Measurements from ENCODE around the gene ADPRS. TPM values are rescaled to one million over a fixed set of nuclear protein-coding genes. Genes with fewer than 3 reads are reported as not detected.

The ADPRS gene
- total and polyA plus RNA-seq, 4 donors: 20.3 to 46.1 (median 42.1) TPM

DNA sequence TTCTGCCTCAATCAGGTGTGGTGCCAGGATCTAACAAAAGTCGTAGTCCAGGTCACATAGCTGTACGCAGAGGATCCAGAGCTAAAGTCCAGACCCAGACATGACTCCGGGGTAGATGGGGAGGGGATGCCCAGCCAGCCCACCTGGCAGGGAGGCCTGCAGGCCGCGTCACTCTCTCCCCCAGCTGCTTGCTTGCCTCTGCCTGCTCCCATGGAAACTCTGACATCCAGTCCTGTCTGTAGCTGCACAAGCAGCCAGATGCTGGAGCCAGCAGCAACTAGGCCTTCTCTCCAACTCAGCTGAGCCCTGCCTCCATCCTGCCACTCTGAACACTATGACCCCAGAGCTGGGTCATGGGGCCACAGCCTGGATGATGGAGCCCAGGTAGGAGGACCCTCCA, 28.2 kb downstream of the ADPRS start:
- DNase-seq (ENCODE audit: low read depth in 4 of 6, low spot score in 6 of 6): peak in 1 of 6 donors; percentile 54
- no peaks in the 10 kb centered on the region for H3K9me3 ChIP-seq (ENCODE audit: control insufficient read depth, insufficient read depth, low read length)
- H3K4me3 ChIP-seq (ENCODE audit: low read depth, low read length): no peak overlapping the region
- H3K4me1 ChIP-seq (ENCODE audit: control insufficient read depth, insufficient read depth, low read length): peaks cover 45% of the 10 kb centered on the region
- WGBS (ENCODE audit: insufficient coverage): 53% methylated on average over 5 of the region's 5 CpGs
- H3K36me3 ChIP-seq (ENCODE audit: control insufficient read depth, insufficient read depth, low read length): peaks cover 3% of the 10 kb centered on the region
- H3K27me3 ChIP-seq (ENCODE audit: control insufficient read depth, insufficient read depth, low read length): no peaks in the 10 kb centered on the region
- H3K27ac ChIP-seq (ENCODE audit: low read depth, low read length): peak overlapping the region; percentile 21

DNA sequence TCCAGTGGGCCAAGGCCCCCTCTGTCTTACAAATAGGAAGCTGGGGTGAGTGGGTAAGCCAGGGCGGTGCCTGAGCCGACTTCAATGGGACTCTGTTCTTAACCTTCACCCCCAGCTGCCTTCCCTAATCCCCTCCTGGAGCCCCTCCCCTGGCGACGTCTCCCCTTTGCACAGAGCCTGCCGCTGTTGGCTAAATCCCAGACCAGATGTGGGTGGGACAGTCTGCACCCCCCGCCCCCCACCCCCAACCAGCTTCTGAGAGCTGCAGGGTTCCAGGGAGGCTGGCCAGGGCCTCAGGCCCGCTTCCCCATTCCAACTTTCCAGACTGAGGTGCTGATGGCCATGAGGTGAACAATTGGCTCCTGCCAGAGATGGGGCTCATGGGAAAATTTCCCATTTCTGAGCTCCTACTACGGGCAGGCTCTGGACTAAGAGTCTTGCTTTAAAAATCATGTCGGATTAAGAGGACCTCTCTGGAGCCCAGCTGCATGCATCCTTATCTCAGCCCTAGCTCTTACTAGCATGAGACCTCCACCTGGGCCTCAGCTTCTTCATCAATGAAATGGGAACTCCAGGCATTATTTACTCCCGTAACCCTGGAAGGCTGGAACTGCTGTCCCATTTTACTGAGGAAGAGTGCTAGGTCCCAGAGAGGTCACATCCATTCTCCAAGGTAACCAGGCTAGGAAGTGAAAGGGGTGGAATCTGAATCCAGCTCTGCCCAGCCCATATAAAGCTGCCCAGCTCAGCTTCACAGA, 29.9 kb downstream of the ADPRS start:
- no peak overlapping the region for H3K27ac ChIP-seq (ENCODE audit: low read depth, low read length)

DNA sequence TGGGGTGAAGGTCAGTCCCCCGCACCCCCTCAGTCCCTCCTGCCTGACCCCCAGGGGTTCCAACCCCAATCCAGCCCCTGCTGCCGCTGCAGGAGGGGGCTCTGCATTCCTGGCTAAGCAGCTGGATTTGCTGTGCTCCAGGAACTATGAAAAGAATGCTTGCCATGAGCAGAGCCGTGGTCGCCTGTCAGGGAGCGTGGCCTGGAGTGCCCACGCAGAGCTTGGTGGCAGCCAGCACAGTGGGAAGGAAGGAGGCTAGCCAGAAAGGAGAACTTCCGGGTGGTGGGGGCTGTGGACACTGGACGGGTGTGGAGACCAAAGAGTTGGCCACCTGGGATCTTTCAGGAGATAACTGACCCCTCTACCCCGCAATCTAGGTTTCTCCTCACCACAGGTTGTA, 30.8 kb downstream of the ADPRS start:
- H3K27me3 ChIP-seq (ENCODE audit: control insufficient read depth, insufficient read depth, low read length): peaks cover 14% of the 10 kb centered on the region
- peaks cover 52% of the 10 kb centered on the region for H3K4me1 ChIP-seq (ENCODE audit: control insufficient read depth, insufficient read depth, low read length)
- no peak overlapping the region for H3K27ac ChIP-seq (ENCODE audit: low read depth, low read length)
- 67% methylated on average over 7 of the region's 9 CpGs for WGBS (ENCODE audit: insufficient coverage)
- no peaks in the 10 kb centered on the region for H3K9me3 ChIP-seq (ENCODE audit: control insufficient read depth, insufficient read depth, low read length)
- H3K4me3 ChIP-seq (ENCODE audit: low read depth, low read length): no peak overlapping the region
- DNase-seq (ENCODE audit: low read depth in 4 of 6, low spot score in 6 of 6): no peak
- peaks cover 3% of the 10 kb centered on the region for H3K36me3 ChIP-seq (ENCODE audit: control insufficient read depth, insufficient read depth, low read length)

More for the DNA sequence above, 29.9 kb downstream of the ADPRS start:
- Histone ChIP-seq H3K27me3 (ENCODE audit: control insufficient read depth, insufficient read depth, low read length) (peaks cover 5% of the 10 kb centered on the region), H3K9me3 (ENCODE audit: control insufficient read depth, insufficient read depth, low read length) (no peaks in the 10 kb centered on the region), H3K4me3 (ENCODE audit: low read depth, low read length) (no peak overlapping the region), H3K4me1 (ENCODE audit: control insufficient read depth, insufficient read depth, low read length) (peaks cover 49% of the 10 kb centered on the region), H3K36me3 (ENCODE audit: control insufficient read depth, insufficient read depth, low read length) (peaks cover 3% of the 10 kb centered on the region)
- DNase-seq (ENCODE audit: low read depth in 4 of 6, low spot score in 6 of 6): no peak
- WGBS (ENCODE audit: insufficient coverage): 71% methylated on average over 4 of the region's 10 CpGs

DNA sequence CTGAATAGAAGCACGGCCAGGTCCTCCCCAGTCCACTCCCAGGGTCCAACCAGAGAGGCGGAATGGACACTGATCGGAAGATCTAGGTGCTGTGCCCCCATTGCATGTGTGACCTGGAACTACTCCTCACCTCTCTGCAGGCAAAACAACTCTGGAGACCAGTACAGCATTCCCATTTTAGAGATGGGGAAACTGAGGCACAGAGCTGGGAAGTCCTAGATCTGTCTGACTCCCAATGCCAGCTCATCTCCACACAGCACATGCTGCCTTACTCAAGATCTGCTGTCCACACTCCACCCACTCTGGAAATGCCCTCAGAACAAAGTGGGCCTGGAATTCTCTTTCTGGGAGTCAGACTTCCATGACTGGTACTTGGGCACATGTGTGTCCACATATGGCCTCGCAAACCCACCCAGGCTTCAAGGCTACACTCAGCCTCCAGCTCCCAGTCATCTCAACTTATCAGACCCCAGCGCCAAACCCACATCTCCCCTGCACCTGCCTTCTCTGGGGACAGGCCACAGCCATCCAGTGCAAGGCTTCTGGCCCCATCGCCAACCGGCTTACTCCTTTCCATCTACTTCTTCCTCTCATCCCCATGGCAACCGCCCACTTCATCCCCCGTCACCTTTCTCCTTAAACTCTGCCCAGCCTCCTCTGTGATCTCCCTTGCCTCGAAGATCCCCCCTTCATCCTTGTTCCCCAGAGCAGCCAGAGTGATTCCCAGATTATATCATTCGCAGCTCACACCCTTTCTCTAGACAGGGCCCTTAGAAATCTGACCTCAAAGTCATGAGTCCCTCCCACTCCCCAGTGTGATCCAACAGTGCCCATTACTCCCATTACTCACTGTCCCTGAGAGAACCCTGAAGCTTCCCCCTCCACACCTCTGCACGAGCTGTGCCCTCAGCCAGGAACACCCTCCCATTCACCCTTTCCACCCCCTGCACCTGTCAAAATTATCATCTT, 33.7 kb downstream of the ADPRS start:
- Histone ChIP-seq H3K27me3 (ENCODE audit: control insufficient read depth, insufficient read depth, low read length) (peaks cover 30% of the 10 kb centered on the region), H3K9me3 (ENCODE audit: control insufficient read depth, insufficient read depth, low read length) (no peaks in the 10 kb centered on the region), H3K4me3 (ENCODE audit: low read depth, low read length) (no peak overlapping the region), H3K27ac (ENCODE audit: low read depth, low read length) (no peak overlapping the region), H3K4me1 (ENCODE audit: control insufficient read depth, insufficient read depth, low read length) (peaks cover 42% of the 10 kb centered on the region), H3K36me3 (ENCODE audit: control insufficient read depth, insufficient read depth, low read length) (no peaks in the 10 kb centered on the region)
- WGBS (ENCODE audit: insufficient coverage): 77% methylated on average over 12 of the region's 12 CpGs
- DNase-seq (ENCODE audit: low read depth in 4 of 6, low spot score in 6 of 6): no peak

DNA sequence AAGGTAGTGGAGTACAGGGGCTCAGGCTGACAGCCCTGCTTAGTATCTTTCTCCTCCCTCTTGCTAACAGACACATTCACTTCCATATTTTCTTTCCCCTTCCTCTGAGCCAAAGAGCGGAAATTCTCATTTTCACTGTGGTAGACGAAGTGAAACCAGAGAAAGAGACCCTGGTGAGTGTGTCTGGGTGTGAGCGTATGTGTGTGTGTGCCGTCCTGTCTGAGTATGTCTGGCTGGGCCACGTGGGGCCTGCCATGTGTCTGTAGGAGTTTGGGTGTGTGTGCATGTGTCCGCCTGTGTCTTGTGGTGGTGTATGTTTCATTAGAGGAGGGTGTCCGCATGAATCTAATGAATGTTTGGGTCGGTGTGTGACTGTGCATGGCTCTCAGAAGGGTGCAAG, 34.7 kb downstream of the ADPRS start:
- 60% methylated on average over 7 of the region's 8 CpGs for WGBS (ENCODE audit: insufficient coverage)
- Histone ChIP-seq H3K4me3 (ENCODE audit: low read depth, low read length) (no peak overlapping the region), H3K27me3 (ENCODE audit: control insufficient read depth, insufficient read depth, low read length) (peaks cover 30% of the 10 kb centered on the region), H3K36me3 (ENCODE audit: control insufficient read depth, insufficient read depth, low read length) (no peaks in the 10 kb centered on the region), H3K27ac (ENCODE audit: low read depth, low read length) (peak overlapping the region; percentile 42), H3K9me3 (ENCODE audit: control insufficient read depth, insufficient read depth, low read length) (no peaks in the 10 kb centered on the region), H3K4me1 (ENCODE audit: control insufficient read depth, insufficient read depth, low read length) (peaks cover 39% of the 10 kb centered on the region)
- peak in 1 of 6 donors; percentile 50 for DNase-seq (ENCODE audit: low read depth in 4 of 6, low spot score in 6 of 6)

DNA sequence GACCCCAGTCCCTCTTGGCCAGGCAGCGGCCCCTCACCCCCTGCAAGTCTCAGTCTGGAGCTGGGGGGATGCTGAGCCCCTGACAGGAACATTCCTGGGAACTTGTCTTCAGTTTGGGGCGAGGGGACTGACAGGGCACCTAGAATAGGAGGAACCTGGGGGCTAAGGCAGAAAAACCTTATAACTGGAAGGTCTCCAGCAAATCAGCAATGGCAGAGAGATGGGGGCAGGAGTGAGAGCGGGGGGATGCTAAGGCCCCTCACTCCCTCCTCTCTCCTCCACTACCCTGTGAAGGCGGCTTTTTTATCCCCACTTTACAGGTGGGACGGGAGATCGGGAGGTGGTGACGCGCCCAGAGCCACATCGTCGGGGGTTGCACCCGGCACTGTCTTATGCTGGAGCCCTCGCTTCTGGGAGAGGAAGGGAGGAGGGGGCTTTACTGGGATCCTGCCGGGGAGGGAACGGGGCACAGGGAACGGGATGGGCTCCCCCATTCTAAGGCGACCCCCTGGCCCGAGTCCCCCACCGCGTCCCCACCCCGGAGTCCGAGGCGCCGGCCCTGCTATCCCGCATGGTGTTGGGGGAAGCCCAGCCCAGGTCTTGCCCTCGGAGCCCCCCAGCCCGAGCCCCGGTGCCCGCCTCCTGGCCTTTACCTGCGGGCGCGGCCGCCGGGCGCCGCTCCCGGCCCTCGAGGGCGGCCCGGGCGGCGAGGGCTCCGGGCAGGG, 35.9 kb downstream of the ADPRS start:
- H3K4me1 ChIP-seq (ENCODE audit: control insufficient read depth, insufficient read depth, low read length): peaks cover 29% of the 10 kb centered on the region

DNA sequence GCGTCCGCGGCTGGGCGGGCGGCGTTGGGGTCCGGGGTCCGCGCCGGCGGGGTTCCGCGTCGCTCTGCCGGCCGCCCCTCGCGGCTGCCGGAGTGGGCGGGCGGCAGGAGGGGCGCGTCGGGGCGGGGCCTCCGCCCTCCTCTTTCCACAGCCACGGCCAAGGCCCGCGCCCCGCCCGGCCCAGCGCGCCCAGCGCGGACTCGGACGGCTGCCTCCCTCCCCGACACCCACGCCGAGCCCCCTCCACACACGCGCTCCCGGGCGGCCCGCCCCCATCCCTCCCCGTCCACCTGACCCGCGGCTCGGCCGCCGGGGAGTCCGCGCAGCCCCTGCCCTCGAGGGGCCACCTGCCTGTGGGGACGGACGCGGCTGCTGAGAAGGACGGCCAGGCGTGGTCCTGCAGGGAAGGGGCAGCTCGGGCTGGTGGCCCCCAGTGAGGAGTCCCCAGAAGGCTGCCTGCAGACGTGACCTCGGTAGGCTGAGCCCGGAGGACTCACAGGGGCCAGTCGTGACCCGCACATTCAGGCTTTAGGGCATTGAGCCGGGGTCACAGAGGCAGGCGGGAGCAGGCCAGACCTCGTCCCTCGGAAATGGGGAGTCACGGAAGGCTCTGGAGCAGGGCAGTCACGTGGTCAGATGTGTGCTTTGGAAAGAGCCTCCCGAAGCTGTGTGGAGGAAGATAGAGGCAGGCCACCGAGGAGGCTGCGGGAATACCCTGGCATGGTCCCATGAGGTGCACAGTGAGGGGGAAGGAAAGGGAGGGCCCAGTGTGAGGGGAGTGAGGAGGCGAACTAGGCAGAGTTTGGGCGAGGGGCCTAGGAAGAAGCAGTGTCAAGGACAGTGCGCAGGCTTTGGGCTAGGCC, 36.7 kb downstream of the ADPRS start, which contains the start of gene COL8A2:
Gene COL8A2 (minus strand): TSS at position 94 of the 863 bp plus-strand sequence. CDS start 24,980 bp downstream, outside the sequence.
- DNase-seq (ENCODE audit: low read depth in 4 of 6, low spot score in 6 of 6): no peak
- WGBS (ENCODE audit: insufficient coverage): 8% methylated on average over 76 of the region's 77 CpGs
- Histone ChIP-seq H3K27ac (ENCODE audit: low read depth, low read length) (peak within 1 kb of the TSS; percentile 52), H3K27me3 (ENCODE audit: control insufficient read depth, insufficient read depth, low read length) (peaks cover 30% of the 10 kb centered on the region), H3K4me3 (ENCODE audit: low read depth, low read length) (peak within 1 kb of the TSS; percentile 21), H3K9me3 (ENCODE audit: control insufficient read depth, insufficient read depth, low read length) (no peaks in the 10 kb centered on the region), H3K36me3 (ENCODE audit: control insufficient read depth, insufficient read depth, low read length) (no peaks in the 10 kb centered on the region), H3K4me1 (ENCODE audit: control insufficient read depth, insufficient read depth, low read length) (peaks cover 25% of the 10 kb centered on the region)

More for the DNA sequence above, 35.9 kb downstream of the ADPRS start:
- WGBS (ENCODE audit: insufficient coverage): 5% methylated on average over 30 of the region's 42 CpGs
- Histone ChIP-seq H3K4me3 (ENCODE audit: low read depth, low read length) (peak overlapping the region; percentile 21), H3K9me3 (ENCODE audit: control insufficient read depth, insufficient read depth, low read length) (no peaks in the 10 kb centered on the region), H3K27ac (ENCODE audit: low read depth, low read length) (no peak overlapping the region), H3K36me3 (ENCODE audit: control insufficient read depth, insufficient read depth, low read length) (no peaks in the 10 kb centered on the region), H3K27me3 (ENCODE audit: control insufficient read depth, insufficient read depth, low read length) (peaks cover 30% of the 10 kb centered on the region)
- no peak for DNase-seq (ENCODE audit: low read depth in 4 of 6, low spot score in 6 of 6)

DNA sequence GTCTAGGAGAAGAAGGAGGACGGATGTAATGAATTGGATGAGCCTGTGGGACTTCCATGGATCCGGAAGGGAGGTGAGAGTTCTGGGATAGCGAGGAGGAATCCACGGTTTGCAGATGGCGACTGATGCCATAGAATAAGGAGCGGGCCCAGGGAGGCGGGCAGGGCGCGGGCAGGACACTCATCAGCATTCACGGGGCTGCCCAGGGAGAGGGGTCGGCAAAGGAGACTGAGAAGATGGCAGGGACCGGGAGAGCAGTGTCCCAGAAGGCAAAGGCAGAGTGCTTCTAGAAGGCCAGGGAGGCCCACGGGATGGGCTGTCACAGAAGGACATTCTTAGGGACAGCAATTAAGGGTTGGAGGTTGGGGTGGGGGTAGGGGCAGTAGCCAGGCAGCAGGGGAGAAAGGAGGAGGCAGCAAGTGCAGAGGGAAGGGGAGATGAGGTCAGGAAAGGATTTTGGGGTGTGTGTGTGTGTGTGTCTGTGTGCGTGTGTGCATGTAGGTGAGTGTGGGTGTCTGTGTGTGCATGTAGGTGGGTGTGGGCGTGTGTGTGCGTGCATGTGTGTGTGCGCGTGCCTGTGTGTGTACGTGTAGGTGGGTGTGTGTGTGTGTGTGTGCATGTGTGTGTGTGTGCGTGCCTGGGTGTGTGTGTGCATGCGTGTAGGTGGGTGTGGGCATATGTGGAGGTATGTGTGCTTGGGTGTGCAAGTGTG, 37.5 kb downstream of the ADPRS start:
- DNase-seq (ENCODE audit: low read depth in 4 of 6, low spot score in 6 of 6): no peak
- peaks cover 25% of the 10 kb centered on the region for H3K4me1 ChIP-seq (ENCODE audit: control insufficient read depth, insufficient read depth, low read length)
- H3K27ac ChIP-seq (ENCODE audit: low read depth, low read length): peak overlapping the region; percentile 52
- peaks cover 30% of the 10 kb centered on the region for H3K27me3 ChIP-seq (ENCODE audit: control insufficient read depth, insufficient read depth, low read length)
- H3K9me3 ChIP-seq (ENCODE audit: control insufficient read depth, insufficient read depth, low read length): no peaks in the 10 kb centered on the region
- no peak overlapping the region for H3K4me3 ChIP-seq (ENCODE audit: low read depth, low read length)
- WGBS (ENCODE audit: insufficient coverage): 77% methylated on average over 21 of the region's 21 CpGs
- H3K36me3 ChIP-seq (ENCODE audit: control insufficient read depth, insufficient read depth, low read length): no peaks in the 10 kb centered on the region
